GM19193 (cell line): ENCODE measurements around the gene FMN1.

Experiments used
- POLR2A ChIP-seq: IDR thresholded peaks from 4 replicates; pipeline ENCODE4 v1.6.1; 2011; ENCODE audit not compliant: insufficient read depth, insufficient read length; ENCODE audit errors: extremely low read depth

The FMN1 gene

GRCh38 chr15:32873284-32874114 is 321.0 kb downstream of the FMN1 start:
- no peak for TF ChIP-seq POLR2A

- TF ChIP-seq POLR2A: no peak
These were observed 321.8 kb downstream of the FMN1 start for GRCh38 chr15:32872621-32873283.

GRCh38 chr15:32871883-32872282 is 322.6 kb downstream of the FMN1 start:
- TF ChIP-seq POLR2A: no peak

GRCh38 chr15:32870240-32871033 is 324.1 kb downstream of the FMN1 start:
- TF ChIP-seq POLR2A: no peak

- TF ChIP-seq POLR2A: no peak
These were observed 324.7 kb downstream of the FMN1 start for GRCh38 chr15:32869776-32870175.

- no peak for TF ChIP-seq POLR2A
These were observed 327.2 kb downstream of the FMN1 start for GRCh38 chr15:32867313-32867626.

GRCh38 chr15:32866454-32867312 is 327.8 kb downstream of the FMN1 start:
- no peak for TF ChIP-seq POLR2A

- no peak for TF ChIP-seq POLR2A
These were observed 329.7 kb downstream of the FMN1 start for GRCh38 chr15:32864841-32865240.

- no peak for TF ChIP-seq POLR2A
These were observed 330.5 kb downstream of the FMN1 start for GRCh38 chr15:32864051-32864450.

GRCh38 chr15:32861761-32862160 is 332.8 kb downstream of the FMN1 start:
- no peak for TF ChIP-seq POLR2A

- TF ChIP-seq POLR2A: no peak
These were observed 333.3 kb downstream of the FMN1 start for GRCh38 chr15:32861174-32861573.

GRCh38 chr15:32859996-32860395 is 334.5 kb downstream of the FMN1 start:
- no peak for TF ChIP-seq POLR2A

- TF ChIP-seq POLR2A: no peak
These were observed 335.3 kb downstream of the FMN1 start for GRCh38 chr15:32859251-32859650.

- TF ChIP-seq POLR2A: no peak
These were observed 336.8 kb downstream of the FMN1 start for GRCh38 chr15:32857732-32858131.

- TF ChIP-seq POLR2A: no peak
These were observed 337.8 kb downstream of the FMN1 start for GRCh38 chr15:32856753-32857152.

GRCh38 chr15:32855942-32856341 is 338.6 kb downstream of the FMN1 start:
- TF ChIP-seq POLR2A: no peak

- TF ChIP-seq POLR2A: no peak
These were observed 340.9 kb downstream of the FMN1 start for GRCh38 chr15:32853592-32853991.
